ENCODE results near the gene KRTAP5-11. TPM values are rescaled to one million over a fixed set of nuclear protein-coding genes. Genes with fewer than 3 reads are reported as not detected.
"Not testable (repeated sequence)": the region's sequence is repeated elsewhere in the genome, so short reads cannot be mapped to it uniquely, and the experiment has no call there.

The KRTAP5-11 gene
- total RNA-seq, 2 experiments from 2014 or later = not detected

DNA sequence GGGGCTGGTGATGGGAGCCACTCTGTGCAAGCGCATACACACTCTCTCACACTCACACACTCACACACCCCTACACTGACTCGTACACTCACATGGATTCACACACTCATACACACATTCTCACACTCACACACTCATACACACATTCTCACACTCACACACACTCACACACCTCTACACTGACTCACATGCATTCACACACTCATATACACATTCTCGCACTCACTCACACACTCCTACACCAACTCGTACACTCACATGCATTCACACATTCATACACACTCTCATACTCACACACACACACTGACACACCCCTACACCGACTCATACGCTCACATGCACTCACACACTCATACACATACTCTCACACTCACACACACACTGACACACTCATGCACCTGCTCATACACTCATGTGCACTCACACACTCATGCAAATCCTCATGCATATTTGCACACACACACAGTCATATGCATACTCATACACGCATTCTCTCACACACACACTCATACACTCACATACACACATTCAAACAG is 5.1 kb downstream of the KRTAP5-11 start:
- H3K9me3 ChIP-seq (ENCODE audit: low read length) = no peaks in the 10 kb centered on the region
- DNase-seq (ENCODE audit: low spot score) = no peak
- no peaks in the 10 kb centered on the region for H3K4me1 ChIP-seq (ENCODE audit: insufficient read depth, low read length, poor library complexity, severe bottlenecking)
- no peaks in the 10 kb centered on the region for H3K79me2 ChIP-seq (ENCODE audit: insufficient read depth, low read depth, low read length)
- no peaks in the 10 kb centered on the region for H4K20me1 ChIP-seq (ENCODE audit: insufficient read depth, low read length)
- H2AFZ ChIP-seq (ENCODE audit: low read length) = no peak overlapping the region
- no peak overlapping the region for H3K27ac ChIP-seq (ENCODE audit: low read depth, low read length, poor library complexity, severe bottlenecking)
- no peak overlapping the region for H3K4me2 ChIP-seq (ENCODE audit: low read length)
- H3K9me2 ChIP-seq (ENCODE audit: insufficient read depth, low read length) = no peaks in the 10 kb centered on the region
- ChIA-PET CTCF (ENCODE audit: unreplicated experiment) (no interaction called here), POLR2A (no interaction called here)
- BruUV-seq (replicated peaks) = no TSS peak
- intact Hi-C loops (cut with micrococcal nuclease; ENCODE audit: unreplicated experiment) = no loop called here
- TF ChIP-seq, protein P1, sequence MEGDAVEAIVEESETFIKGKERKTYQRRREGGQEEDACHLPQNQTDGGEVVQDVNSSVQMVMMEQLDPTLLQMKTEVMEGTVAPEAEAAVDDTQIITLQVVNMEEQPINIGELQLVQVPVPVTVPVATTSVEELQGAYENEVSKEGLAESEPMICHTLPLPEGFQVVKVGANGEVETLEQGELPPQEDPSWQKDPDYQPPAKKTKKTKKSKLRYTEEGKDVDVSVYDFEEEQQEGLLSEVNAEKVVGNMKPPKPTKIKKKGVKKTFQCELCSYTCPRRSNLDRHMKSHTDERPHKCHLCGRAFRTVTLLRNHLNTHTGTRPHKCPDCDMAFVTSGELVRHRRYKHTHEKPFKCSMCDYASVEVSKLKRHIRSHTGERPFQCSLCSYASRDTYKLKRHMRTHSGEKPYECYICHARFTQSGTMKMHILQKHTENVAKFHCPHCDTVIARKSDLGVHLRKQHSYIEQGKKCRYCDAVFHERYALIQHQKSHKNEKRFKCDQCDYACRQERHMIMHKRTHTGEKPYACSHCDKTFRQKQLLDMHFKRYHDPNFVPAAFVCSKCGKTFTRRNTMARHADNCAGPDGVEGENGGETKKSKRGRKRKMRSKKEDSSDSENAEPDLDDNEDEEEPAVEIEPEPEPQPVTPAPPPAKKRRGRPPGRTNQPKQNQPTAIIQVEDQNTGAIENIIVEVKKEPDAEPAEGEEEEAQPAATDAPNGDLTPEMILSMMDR (conservative IDR thresholded peaks at IDR 0.05; ENCODE audit: low read length) = no peak
- no peak for TF ChIP-seq EZH2phosphoT487 (IDR thresholded peaks at IDR 0.05; ENCODE audit: borderline replicate concordance, low read depth, low read length)
- H3K36me3 ChIP-seq (ENCODE audit: insufficient read depth, low read length) = no peaks in the 10 kb centered on the region
- no peak overlapping the region for H3K4me3 ChIP-seq (ENCODE audit: low read depth, low read length, poor library complexity, severe bottlenecking)

DNA sequence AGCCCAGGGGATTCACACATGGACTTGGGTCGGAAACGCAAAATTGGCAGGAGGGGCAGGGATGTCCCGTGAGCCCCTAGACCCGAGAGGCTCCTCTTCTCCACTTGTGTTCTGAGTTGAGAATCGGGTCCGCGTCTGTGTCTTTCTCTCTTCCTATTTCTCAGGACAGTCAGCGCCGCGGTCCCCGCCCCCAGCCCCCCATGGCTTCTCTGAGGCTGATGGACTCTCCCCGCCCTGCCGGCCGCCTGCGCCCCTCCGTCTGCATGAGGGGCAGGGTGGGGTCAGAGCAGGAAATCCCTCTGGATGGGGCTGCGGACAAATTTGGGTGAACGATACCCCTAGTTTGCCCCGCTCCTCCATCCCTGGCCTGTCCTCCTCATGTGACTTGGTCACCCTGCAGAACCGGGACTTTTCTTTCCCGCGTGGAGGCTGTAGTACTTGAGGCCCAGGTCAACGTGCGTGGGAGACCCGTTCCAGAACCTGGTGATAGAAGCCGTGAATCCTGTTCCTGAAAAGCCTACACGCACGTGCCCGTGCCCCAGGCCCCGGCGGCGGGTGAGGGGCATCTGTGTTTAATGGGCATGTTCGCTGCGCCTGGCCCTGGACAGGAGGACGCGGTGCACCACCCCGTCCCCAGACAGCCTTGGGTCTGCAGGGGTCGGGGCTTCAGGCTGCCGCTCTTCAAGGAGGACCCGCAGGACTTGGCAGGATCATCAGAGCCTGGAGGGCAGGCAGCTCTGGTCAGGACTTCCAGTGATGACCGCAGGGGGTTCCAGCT is 5.8 kb downstream of the KRTAP5-11 start:
- H3K9me2 ChIP-seq (ENCODE audit: insufficient read depth, low read length); H3K4me3 ChIP-seq (ENCODE audit: low read depth, low read length, poor library complexity, severe bottlenecking); H3K36me3 ChIP-seq (ENCODE audit: insufficient read depth, low read length); H3K9me3 ChIP-seq (ENCODE audit: low read length); H3K27ac ChIP-seq (ENCODE audit: low read depth, low read length, poor library complexity, severe bottlenecking); BruUV-seq (replicated peaks); H3K79me2 ChIP-seq (ENCODE audit: insufficient read depth, low read depth, low read length); H2AFZ ChIP-seq (ENCODE audit: low read length); intact Hi-C loops (cut with micrococcal nuclease; ENCODE audit: unreplicated experiment); DNase-seq (ENCODE audit: low spot score); H3K4me1 ChIP-seq (ENCODE audit: insufficient read depth, low read length, poor library complexity, severe bottlenecking); POLR2A ChIA-PET; H4K20me1 ChIP-seq (ENCODE audit: insufficient read depth, low read length); H3K4me2 ChIP-seq (ENCODE audit: low read length); CTCF ChIA-PET (ENCODE audit: unreplicated experiment): not testable (repeated sequence)

DNA sequence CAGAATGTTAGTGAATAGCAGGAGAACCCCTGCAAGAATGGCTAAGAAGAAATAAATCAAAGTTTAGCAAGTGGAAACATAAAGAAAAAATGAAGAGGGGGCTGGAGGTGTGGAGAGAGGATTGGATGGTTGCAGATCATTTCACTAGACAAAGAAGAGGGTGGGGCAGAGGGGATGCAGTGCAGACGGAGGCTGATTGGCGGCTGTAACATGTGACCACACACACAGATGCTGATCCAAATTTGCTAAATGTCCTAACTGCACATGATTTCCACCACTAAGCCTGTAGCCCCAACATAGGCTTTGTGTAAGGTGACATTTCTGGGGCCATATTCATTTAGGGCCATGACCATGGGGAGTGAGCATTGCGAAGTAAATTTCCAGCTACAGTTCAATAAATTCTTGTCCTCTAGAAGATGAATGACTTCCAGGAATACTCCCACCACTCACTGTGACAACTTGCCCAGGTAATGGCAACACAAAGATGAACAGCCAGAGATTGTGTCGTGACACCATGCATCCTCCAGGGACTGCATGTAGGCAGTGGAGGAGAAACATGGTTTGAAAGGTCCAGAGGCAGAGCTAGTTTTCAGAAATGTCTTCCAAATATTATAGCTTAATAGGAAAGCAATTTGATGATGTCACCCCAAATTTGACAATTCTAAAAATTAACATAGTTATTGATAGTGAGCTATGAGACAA is 6.8 kb downstream of the KRTAP5-11 start:
- no peak overlapping the region for H3K4me2 ChIP-seq (ENCODE audit: low read length)
- no peak overlapping the region for H3K4me3 ChIP-seq (ENCODE audit: low read depth, low read length, poor library complexity, severe bottlenecking)
- ChIA-PET POLR2A (interaction anchor here (0.6 kb wide), 1 partner anchor 89 kb away, joined by 3 read pairs; no protein-coding TSS in a partner anchor), CTCF (ENCODE audit: unreplicated experiment) (no interaction called here)
- no TSS peak for BruUV-seq (replicated peaks)
- TF ChIP-seq EZH2phosphoT487 (IDR thresholded peaks at IDR 0.05; ENCODE audit: borderline replicate concordance, low read depth, low read length) = no peak
- DNase-seq (ENCODE audit: low spot score) = no peak
- H3K9me2 ChIP-seq (ENCODE audit: insufficient read depth, low read length) = no peaks in the 10 kb centered on the region
- H3K9me3 ChIP-seq (ENCODE audit: low read length) = no peaks in the 10 kb centered on the region
- H4K20me1 ChIP-seq (ENCODE audit: insufficient read depth, low read length) = no peaks in the 10 kb centered on the region
- H2AFZ ChIP-seq (ENCODE audit: low read length) = no peak overlapping the region
- no peaks in the 10 kb centered on the region for H3K36me3 ChIP-seq (ENCODE audit: insufficient read depth, low read length)
- H3K27ac ChIP-seq (ENCODE audit: low read depth, low read length, poor library complexity, severe bottlenecking) = no peak overlapping the region
- no peaks in the 10 kb centered on the region for H3K79me2 ChIP-seq (ENCODE audit: insufficient read depth, low read depth, low read length)
- intact Hi-C loops (cut with micrococcal nuclease; ENCODE audit: unreplicated experiment) = no loop called here
- no peaks in the 10 kb centered on the region for H3K4me1 ChIP-seq (ENCODE audit: insufficient read depth, low read length, poor library complexity, severe bottlenecking)
